22Rv1 (cell line): ENCODE data around the gene DPF3.

Experiments used
- H3K27ac ChIP-seq: fragments of 450-650 bp; 2 replicates; pipeline ENCODE4 v1.5.1; 2017
- CTCF ChIP-seq: fragments of 450-650 bp; IDR thresholded peaks from 2 replicates; pipeline ENCODE4 v1.5.1; 2017; ENCODE audit warnings: mild to moderate bottlenecking
- ZFX ChIP-seq: fragments of 450-650 bp; IDR thresholded peaks from 2 replicates; pipeline ENCODE4 v1.6.1; 2017; ENCODE audit warnings: antibody characterized with exemption, borderline replicate concordance

The DPF3 gene

GRCh38 chr14:72600551-72601330 is 293.2 kb downstream of the DPF3 start:
- TF ChIP-seq ZFX (no peak), CTCF (no peak)
- H3K27ac ChIP-seq = no peak overlapping the region

- no peak overlapping the region for H3K27ac ChIP-seq
- TF ChIP-seq ZFX = no peak
These were observed 294.1 kb downstream of the DPF3 start for GRCh38 chr14:72599579-72600470.

GRCh38 chr14:72598306-72598705 is 295.6 kb downstream of the DPF3 start:
- no peak overlapping the region for H3K27ac ChIP-seq
- no peak for TF ChIP-seq ZFX
- TF ChIP-seq CTCF = no peak

GRCh38 chr14:72597252-72598233 is 296.4 kb downstream of the DPF3 start:
- no peak overlapping the region for H3K27ac ChIP-seq
- TF ChIP-seq CTCF = no peak
- no peak for TF ChIP-seq ZFX

GRCh38 chr14:72595152-72595862 is 298.6 kb downstream of the DPF3 start:
- TF ChIP-seq ZFX = no peak
- TF ChIP-seq CTCF = no peak
- H3K27ac ChIP-seq = no peak overlapping the region

GRCh38 chr14:72594099-72594901 is 299.6 kb downstream of the DPF3 start:
- H3K27ac ChIP-seq = no peak overlapping the region
- TF ChIP-seq ZFX (no peak), CTCF (no peak)
